HFFc6 (cell line): ENCODE data around the gene NCOA3. TPM values are rescaled to one million over a fixed set of nuclear protein-coding genes. Genes with fewer than 3 reads are reported as not detected.

Experiments
- DNase-seq: peaks from one replicate; pipeline ENCODE4 v3.0.0-alpha.2; 2018
- H3K27ac Mint-ChIP-seq: 2 replicates; pipeline ENCODE4 v1.8.0; 2020; ENCODE audit warnings: mild to moderate bottlenecking, mixed read lengths
- H3K27me3 Mint-ChIP-seq: 2 replicates; pipeline ENCODE4 v1.8.0; 2021; ENCODE audit warnings: mild to moderate bottlenecking, moderate library complexity, mixed read lengths; ENCODE audit not compliant: insufficient read depth
- H3K36me3 Mint-ChIP-seq: 2 replicates; pipeline ENCODE4 v1.8.0; 2021; ENCODE audit warnings: low read depth, mixed read lengths
- H3K4me1 Mint-ChIP-seq: 2 replicates; pipeline ENCODE4 v1.8.0; 2020; ENCODE audit warnings: low read depth, mixed read lengths
- H3K4me3 Mint-ChIP-seq: 2 replicates; pipeline ENCODE4 v1.8.0; 2020; ENCODE audit warnings: mild to moderate bottlenecking, moderate library complexity, mixed read lengths
- H3K9me3 Mint-ChIP-seq: 2 replicates; pipeline ENCODE4 v1.8.0; 2020; ENCODE audit warnings: mild to moderate bottlenecking, mixed read lengths
- CTCF ChIP-seq: fragments of 200-600 bp; sonication (generic); IDR thresholded peaks from 2 replicates; pipeline ENCODE4 v1.5.0; 2021; ENCODE audit warnings: antibody characterized with exemption, mild to moderate bottlenecking
- total RNA-seq, 6 experiments: library from RNA; stranded (reverse); fragmentation: NEBNext Ultra II Directional; extraction: Animal tissue kit (Norgen Biotek cat#: 25700); gene quantifications; 2 replicates in 1 of 6; 3 replicates in 5 of 6; pipeline ENCODE4 v1.2.3, GENCODE V29; 2021

NCOA3 gene
- total RNA-seq, 6 experiments from 2014 or later = 28.6 to 40.9 (median 32.7) TPM

GRCh38 chr20:47645632-47646031, 143.9 kb downstream of the NCOA3 start:
- H3K27me3 Mint-ChIP-seq = no peaks in the 10 kb centered on the region
- H3K36me3 Mint-ChIP-seq = peaks cover 29% of the 10 kb centered on the region
- H3K9me3 Mint-ChIP-seq = no peaks in the 10 kb centered on the region
- TF ChIP-seq CTCF = no peak
- no peak overlapping the region for H3K27ac Mint-ChIP-seq
- H3K4me1 Mint-ChIP-seq = 0 out of 2 replicates have a peak, but pooled peaks cover 4% of the 10 kb centered on the region
- no peak for DNase-seq
- H3K4me3 Mint-ChIP-seq = no peak overlapping the region

GRCh38 chr20:47647994-47648393, 146.3 kb downstream of the NCOA3 start:
- peaks cover 2% of the 10 kb centered on the region; the same call in 1 of the 2 replicates for H3K27me3 Mint-ChIP-seq
- no peak for TF ChIP-seq CTCF
- DNase-seq = no peak
- H3K4me1 Mint-ChIP-seq = no peaks in the 10 kb centered on the region
- H3K36me3 Mint-ChIP-seq = peaks cover 27% of the 10 kb centered on the region
- H3K4me3 Mint-ChIP-seq = no peak overlapping the region
- H3K27ac Mint-ChIP-seq = no peak overlapping the region
- no peaks in the 10 kb centered on the region for H3K9me3 Mint-ChIP-seq

GRCh38 chr20:47648943-47649342, 147.3 kb downstream of the NCOA3 start:
- Mint-ChIP-seq H3K9me3 (no peaks in the 10 kb centered on the region), H3K36me3 (peaks cover 33% of the 10 kb centered on the region), H3K27me3 (peaks cover 2% of the 10 kb centered on the region; the same call in 1 of the 2 replicates), H3K4me3 (no peak overlapping the region), H3K27ac (no peak overlapping the region), H3K4me1 (no peaks in the 10 kb centered on the region)
- no peak for TF ChIP-seq CTCF
- no peak for DNase-seq

GRCh38 chr20:47652301-47652700, 150.6 kb downstream of the NCOA3 start:
- H3K4me1 Mint-ChIP-seq = no peaks in the 10 kb centered on the region
- peaks cover 17% of the 10 kb centered on the region for H3K36me3 Mint-ChIP-seq
- peaks cover 2% of the 10 kb centered on the region; the same call in 1 of the 2 replicates for H3K27me3 Mint-ChIP-seq
- no peak overlapping the region for H3K4me3 Mint-ChIP-seq
- no peak for DNase-seq
- H3K9me3 Mint-ChIP-seq = no peaks in the 10 kb centered on the region
- TF ChIP-seq CTCF = no peak
- no peak overlapping the region for H3K27ac Mint-ChIP-seq

- Mint-ChIP-seq H3K36me3 (peaks cover 17% of the 10 kb centered on the region), H3K4me1 (no peaks in the 10 kb centered on the region), H3K9me3 (no peaks in the 10 kb centered on the region), H3K27ac (no peak overlapping the region), H3K4me3 (no peak overlapping the region), H3K27me3 (peaks cover 2% of the 10 kb centered on the region; the same call in 1 of the 2 replicates)
- TF ChIP-seq CTCF = no peak
- no peak for DNase-seq
Measured at GRCh38 chr20:47652794-47653193, 151.1 kb downstream of the NCOA3 start.

- Mint-ChIP-seq H3K4me3 (no peak overlapping the region), H3K27ac (no peak overlapping the region; the same call in 1 of the 2 replicates), H3K9me3 (no peaks in the 10 kb centered on the region), H3K4me1 (no peaks in the 10 kb centered on the region), H3K36me3 (peaks cover 17% of the 10 kb centered on the region), H3K27me3 (peaks cover 2% of the 10 kb centered on the region; the same call in 1 of the 2 replicates)
- DNase-seq = no peak
- TF ChIP-seq CTCF = no peak
Measured at GRCh38 chr20:47653869-47654268, 152.2 kb downstream of the NCOA3 start.
